Measurements from ENCODE around the gene ANKRD18A.
"Not testable (repeated sequence)": the region's sequence is repeated elsewhere in the genome, so short reads cannot be mapped to it uniquely, and the experiment has no call there.

The ANKRD18A gene

DNA sequence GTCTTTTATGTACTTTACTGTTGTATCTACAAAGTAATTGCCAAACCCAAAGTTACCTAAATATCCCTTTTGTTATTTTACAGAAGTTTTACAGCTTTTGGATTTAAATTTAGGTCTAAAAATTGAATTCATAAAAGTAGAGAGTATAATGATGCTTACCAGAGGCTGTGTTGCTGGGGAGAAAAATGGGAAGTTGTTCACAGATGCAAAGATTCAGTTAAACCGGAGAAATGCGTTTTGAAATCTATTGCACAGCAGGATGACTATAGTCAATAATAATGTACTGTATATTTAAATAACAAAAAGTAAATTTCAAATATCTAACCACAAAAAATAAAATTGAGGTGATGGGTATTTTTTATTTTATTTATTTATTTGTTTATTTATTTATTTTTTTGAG, 2.6 kb upstream of the ANKRD18A start:
- DNase-seq: no peak

- DNase-seq: peak; percentile 5 to 8
These were observed 1.9 kb upstream of the ANKRD18A start for GRCh38 chr9:38622288-38622674.

DNA sequence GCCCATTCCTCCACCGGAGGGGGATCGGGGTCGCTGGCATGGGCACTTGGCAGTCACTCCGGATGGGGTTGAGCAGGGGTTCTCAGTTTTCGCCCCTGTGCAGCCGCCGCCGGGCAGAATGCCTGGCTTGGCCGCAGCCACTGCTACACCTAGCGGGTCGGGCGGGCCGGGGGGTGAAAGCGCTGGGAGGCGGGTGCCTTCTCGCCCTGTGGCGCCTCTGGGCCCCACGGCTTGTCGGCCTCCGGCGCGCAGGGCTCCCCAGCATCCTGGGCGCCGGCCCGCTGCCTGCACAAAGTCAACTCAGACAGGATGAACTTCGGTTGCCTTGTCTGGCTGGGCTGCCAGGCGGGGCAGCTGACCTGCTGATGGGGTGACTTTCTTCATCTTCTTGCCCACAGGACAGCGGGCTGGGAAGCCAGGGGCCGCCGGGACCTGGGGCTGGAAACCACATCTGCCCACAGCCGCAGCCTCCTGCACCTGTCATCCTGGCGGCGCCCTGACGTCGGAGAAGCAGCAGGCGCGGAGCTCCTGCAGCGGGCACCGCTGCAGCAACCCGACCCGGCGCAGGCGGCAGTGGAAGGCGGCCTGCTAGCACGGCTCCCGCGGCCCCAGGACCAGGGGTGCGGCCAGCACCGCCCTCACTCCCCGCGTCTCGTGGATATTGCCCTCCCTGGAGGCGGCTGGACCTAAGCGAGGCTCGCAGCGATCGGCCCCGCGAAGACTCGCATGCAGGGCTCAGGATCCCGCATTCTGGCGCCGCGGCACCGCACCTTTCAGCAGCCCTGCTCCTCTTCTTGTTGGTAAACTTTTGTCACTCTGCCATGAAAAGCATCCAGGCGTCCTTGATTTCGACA, 1.3 kb upstream of the ANKRD18A start:
- DNase-seq: peak; percentile 41 to 44

- peak; percentile 47 to 50 for DNase-seq
These were observed 594 bp downstream of the ANKRD18A start for GRCh38 chr9:38619556-38620447.

DNA sequence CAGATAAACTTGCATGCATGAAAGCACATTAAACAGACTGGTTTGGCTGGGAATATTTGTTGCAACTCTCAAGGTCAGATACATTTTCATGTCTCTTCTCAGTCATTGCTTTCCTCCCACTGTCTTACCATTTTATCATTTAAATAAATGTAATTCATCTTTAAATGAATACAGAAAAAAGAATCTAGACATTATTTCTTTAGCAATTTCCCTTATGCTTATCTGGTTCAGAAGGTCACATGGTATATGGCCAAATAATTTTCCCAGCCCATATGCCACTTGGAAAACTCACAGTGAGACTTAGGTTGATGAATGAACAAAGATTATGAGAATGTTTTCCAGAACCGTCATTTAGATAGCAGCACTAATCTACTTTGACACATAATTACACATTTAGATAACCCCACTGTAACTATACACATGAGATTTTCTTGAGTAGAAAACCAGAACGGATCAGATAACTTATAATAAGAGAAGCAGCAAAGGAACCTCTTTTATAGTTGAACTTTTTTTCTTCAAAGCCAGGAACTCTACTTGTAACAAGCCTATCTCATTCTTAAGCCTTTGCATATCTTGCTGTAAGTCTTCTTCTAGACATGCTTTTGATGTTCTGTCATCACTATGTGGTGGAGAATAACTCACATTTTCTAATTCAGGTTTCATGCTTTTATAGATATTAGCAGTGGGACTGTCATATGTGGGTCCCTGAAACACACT, 22.2 kb downstream of the ANKRD18A start:
- not testable (repeated sequence) for DNase-seq

DNA sequence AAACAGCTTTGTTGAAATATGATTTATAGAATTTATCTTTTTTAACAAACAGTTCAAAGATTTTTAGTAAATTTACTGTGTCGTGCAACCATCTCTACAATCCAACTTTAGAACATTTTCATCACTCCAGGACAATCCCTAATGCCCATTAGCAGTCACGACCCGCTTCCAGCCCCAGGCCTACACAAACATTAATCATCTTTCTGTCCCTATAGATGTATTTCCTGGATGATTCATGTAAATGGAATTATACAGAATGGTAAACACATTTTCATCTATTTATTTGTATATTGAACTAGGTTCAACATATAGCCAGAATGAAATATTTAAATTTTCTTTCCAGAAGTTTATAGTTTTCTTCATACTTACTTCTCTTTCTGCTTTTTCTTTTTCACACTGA, 25.3 kb downstream of the ANKRD18A start:
- DNase-seq: not testable (repeated sequence)

- not testable (repeated sequence) for DNase-seq
These were observed 28.9 kb downstream of the ANKRD18A start for GRCh38 chr9:38591346-38592063.

DNA sequence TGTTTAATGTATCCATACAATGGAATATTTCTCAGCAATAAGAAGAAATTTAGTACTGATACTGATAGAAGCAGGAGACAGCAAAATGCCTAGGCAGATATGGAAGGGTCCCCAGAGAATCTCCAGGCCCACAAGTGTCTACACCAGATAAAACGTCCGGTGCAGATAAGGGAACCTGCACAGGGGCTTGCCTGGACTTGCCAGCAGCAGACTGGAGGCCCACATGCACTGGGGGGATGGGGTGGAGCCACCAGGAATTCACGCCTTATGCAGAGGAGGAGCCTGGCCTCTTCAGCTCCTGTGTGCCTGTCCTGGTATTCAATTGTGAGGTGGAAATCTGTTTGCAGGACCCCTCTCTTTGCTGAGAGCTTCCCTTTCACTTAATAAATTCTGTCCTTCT, 36.6 kb downstream of the ANKRD18A start:
- DNase-seq: not testable (repeated sequence)

DNA sequence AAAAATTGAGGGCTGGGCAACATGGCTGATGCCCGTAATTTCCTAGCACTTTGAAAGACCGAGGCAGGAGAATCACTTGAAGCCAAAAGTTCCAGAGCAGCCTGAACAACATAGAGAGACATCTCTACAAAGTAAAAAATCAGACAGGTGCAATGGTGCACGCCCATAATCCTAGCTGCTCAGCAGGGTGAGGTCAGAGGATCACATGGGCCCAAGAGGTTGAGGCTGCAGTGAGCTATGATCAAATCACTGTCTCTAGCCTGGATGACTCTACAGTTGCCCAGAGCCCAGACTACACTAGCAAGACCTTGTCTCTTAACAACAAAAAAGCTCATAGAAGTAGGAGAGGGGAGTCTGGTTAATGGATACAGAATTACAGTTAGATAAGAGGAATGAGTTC, 40.3 kb downstream of the ANKRD18A start:
- DNase-seq: not testable (repeated sequence)

- DNase-seq: not testable (repeated sequence)
These were observed 44.2 kb downstream of the ANKRD18A start for GRCh38 chr9:38576181-38576580.

DNA sequence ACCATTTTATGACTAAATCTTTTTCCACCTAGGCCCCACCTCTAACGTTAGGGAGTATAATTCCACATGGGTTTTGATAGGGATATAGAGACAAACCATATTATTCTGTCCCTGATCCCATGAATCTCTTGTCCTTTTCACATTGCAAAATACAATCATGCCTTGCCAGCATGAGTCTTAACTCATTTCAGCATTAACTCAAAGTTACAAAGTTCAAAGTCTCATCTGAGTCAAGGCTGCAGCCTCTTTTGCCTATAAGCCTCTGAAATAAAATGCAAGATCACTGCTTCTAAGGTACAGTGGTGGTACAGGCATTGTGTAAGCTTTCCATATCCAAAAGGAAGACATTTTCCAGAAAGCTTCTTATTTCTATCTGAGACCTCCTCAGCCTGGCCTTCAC, 54.3 kb downstream of the ANKRD18A start:
- DNase-seq: not testable (repeated sequence)

GRCh38 chr9:38565178-38565577, 55.2 kb downstream of the ANKRD18A start:
- DNase-seq: not testable (repeated sequence)

DNA sequence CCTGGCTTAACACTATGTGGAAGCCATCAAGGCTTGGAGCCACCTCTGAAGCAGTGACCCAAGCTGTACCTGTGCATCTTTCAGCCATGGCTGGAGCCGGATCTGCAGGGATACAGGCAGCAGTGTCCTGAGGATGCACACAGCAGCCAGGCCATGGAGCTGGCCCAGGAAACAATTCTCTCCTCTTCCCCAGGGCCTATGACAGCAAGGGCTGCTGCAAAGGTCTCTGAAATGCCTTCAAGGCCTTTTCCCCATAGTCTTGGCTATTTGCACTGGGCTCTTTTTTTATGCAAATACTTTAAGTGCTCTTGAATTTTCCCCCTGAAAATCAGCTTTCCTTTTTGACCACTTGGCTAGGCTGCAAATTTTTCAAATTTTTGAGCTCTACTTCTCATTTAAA, 56.5 kb downstream of the ANKRD18A start:
- DNase-seq: not testable (repeated sequence)

GRCh38 chr9:38561134-38561533, 59.3 kb downstream of the ANKRD18A start:
- not testable (repeated sequence) for DNase-seq

GRCh38 chr9:38559172-38559571, 61.2 kb downstream of the ANKRD18A start:
- DNase-seq: not testable (repeated sequence)

DNA sequence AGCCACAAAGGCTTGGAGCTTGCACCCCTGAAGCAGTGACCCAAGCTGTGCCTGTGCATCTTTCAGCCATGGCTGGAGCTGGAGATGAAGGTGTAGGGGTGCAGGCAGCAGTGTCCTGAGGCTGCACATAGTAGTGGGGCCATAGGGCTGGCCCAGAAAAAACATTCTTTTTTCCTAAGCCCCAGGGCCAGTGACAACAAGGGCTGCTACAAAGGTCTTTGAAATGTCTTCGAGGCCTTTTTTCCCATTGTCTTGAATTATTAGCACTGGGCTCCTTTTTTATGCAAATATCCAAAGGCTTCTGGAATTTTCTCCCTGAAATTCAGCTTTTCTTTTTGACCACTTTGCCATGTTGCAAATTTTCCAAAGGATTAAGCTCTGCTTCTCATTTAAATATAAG, 62.6 kb downstream of the ANKRD18A start:
- DNase-seq: not testable (repeated sequence)

DNA sequence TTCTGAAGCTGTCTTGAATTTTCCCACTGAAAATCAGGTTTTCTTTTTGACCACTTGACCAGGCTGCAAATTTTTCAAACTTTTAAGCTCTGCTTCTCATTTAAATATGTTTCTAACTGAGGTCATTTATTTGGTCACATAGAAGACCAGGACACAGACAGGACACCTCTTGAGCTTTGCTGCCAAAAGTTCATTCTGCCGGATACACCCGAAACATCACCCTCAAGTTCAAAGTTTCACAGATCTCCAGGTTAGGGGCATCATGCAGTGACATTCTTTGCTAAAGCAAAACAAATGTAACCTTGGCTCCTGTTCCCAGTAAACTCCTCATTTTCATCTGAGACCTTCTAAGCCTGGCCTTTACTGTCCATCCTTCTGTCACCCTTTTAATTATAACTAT, 65.4 kb downstream of the ANKRD18A start:
- not testable (repeated sequence) for DNase-seq

DNA sequence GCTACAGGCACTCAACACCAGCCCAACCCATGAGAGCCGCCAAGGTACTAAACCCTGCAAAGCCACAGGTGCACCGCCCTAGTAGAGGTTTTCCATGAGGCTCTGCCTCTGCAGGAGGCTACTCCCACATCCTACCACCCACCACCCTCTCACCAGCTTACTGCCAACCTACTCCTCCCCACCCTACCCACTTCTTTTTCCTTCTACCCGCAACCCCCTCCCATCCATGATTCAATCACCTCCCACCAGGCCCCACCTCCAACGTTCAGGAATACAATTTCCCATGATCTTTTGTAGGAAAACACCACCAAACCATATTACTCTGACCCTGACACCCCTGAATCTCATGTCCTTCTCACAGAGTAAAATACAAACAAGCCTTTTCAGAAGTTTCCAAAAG, 67.4 kb downstream of the ANKRD18A start:
- not testable (repeated sequence) for DNase-seq

DNA sequence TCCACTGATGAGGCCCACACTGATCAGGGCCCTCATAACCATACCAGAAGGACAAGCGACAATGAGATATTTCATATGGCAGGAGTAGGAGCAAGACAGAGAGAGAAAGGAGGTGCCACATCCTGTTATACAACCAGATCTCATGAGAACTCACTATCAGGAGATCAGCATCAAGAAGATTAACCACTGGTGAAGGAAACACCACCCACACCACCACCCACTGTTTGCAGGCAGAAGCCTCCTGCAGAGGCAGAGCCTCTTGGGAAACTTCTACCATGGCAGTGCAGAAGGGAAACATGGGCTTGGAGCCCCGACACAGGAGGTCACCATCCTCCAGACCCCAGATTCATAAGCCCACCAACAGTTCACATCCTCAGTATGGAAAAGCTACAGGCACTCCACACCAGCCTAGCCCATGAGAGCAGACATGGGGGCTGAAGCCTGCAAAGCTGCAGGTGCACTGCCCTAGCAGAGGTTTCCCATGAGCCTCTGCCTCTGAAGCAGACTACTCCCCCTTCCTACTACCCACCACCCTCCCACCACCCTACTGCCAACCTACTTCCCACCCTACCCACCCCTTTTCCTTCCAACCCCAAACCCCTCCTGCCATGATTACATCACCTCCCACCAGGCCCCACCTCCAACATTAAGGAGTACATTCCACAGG, 73.8 kb downstream of the ANKRD18A start:
- peak; percentile 22 to 44 for DNase-seq

DNA sequence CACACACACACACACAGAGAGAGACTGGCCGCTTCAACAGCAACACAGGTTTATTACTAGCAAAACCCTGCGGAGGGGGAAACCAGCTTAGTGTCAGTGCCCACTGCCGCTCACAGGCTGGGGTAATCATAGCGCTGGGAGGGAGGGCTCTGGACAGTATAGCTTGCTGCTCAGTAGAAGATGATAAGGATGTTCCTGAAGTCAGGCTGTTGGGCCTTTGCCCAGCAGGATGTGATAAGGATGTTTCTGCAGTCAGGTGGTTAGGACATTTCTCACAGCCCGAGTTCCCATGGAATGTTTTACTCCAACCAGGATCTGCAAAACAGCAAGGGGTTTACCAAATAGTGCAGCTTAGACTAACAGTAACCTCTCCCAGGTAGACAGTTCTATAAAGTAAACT, 79.9 kb downstream of the ANKRD18A start:
- DNase-seq: not testable (repeated sequence)

DNA sequence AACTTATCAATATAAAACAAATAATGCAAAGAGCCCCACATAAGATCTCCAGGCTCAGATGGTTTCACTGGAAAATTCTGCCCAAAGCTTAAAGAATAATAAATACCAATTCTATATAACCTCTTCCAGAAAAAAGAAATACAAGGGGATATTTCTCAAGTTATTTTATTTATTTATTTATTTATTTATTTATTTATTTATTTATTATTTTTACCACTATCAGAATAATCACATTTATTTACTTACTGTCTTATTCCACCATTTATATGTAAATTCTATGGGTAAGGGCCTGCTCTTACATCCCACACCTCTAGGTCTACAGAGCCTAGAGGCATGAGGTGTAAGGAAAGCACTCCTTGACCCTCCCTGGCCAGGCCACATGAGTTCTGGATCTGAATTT, 91.1 kb downstream of the ANKRD18A start:
- DNase-seq: no peak

GRCh38 chr9:38527503-38527902, 92.9 kb downstream of the ANKRD18A start:
- no peak for DNase-seq

Data from activated CD4-positive, alpha-beta T cell treated with anti-CD3 and anti-CD28 coated beads for 4 hours (primary cell).